SK-N-MC (cell line): ENCODE measurements around the gene TESK1.

Experiments used
- EZH2 ChIP-seq: fragments of 200-600 bp; sonication (generic); IDR thresholded peaks from one replicate; pipeline ENCODE4 v1.6.1; 2017; ENCODE audit warnings: antibody characterized with exemption
- FOXP2 ChIP-seq: optimal IDR thresholded peaks from 2 replicates; pipeline ENCODE3; 2011; ENCODE audit warnings: mild to moderate bottlenecking, moderate library complexity; ENCODE audit not compliant: insufficient read depth; ENCODE audit errors: extremely low read length, control extremely low read depth
- POLR2AphosphoS5 ChIP-seq: IDR thresholded peaks from 2 replicates; pipeline ENCODE4 v1.6.1; 2012; ENCODE audit warnings: mild to moderate bottlenecking, low read depth, low read length, borderline replicate concordance

GRCh38 chr9:35566417-35566816 is 38.6 kb upstream of the TESK1 start:
- no peak for TF ChIP-seq POLR2AphosphoS5
- no peak for TF ChIP-seq EZH2
- no peak for TF ChIP-seq FOXP2
